Osteoblast (primary cell): ENCODE data around the gene CKLF. TPM values are rescaled to one million over a fixed set of nuclear protein-coding genes. Genes with fewer than 3 reads are reported as not detected.

Source experiments
- DNase-seq: peaks from one replicate; pipeline ENCODE4 v3.0.0; 2011; ENCODE audit warnings: low spot score, mixed read lengths; ENCODE audit not compliant: insufficient read length; ENCODE audit errors: missing footprints
- H2AFZ ChIP-seq: 2 replicates; pipeline ENCODE4 v1.6.0; 2011; ENCODE audit warnings: mild to moderate bottlenecking, low read length
- H3K27ac ChIP-seq: 2 replicates; pipeline ENCODE4 v1.5.1; 2011; ENCODE audit warnings: mild to moderate bottlenecking, low read depth, low read length, moderate library complexity
- H3K27me3 ChIP-seq: 2 replicates; pipeline ENCODE4 v1.6.0; 2012; ENCODE audit warnings: mild to moderate bottlenecking, control low read depth, inconsistent platforms, low read length, moderate library complexity; ENCODE audit not compliant: insufficient read depth
- H3K36me3 ChIP-seq: 2 replicates; pipeline ENCODE4 v1.5.1; 2011; ENCODE audit warnings: mild to moderate bottlenecking, low read length, control low read depth, moderate library complexity; ENCODE audit not compliant: insufficient read depth
- H3K4me1 ChIP-seq: 2 replicates; pipeline ENCODE4 v1.5.1; 2011; ENCODE audit warnings: mild to moderate bottlenecking, low read length, control low read depth, moderate library complexity; ENCODE audit not compliant: insufficient read depth
- H3K4me2 ChIP-seq: 2 replicates; pipeline ENCODE4 v1.6.0; 2011; ENCODE audit warnings: mild to moderate bottlenecking, low read length; ENCODE audit not compliant: insufficient read depth
- H3K4me3 ChIP-seq: fragments of 200-600 bp; sonication (generic); 3 replicates; pipeline ENCODE4 v1.5.1; 2012; ENCODE audit warnings: mild to moderate bottlenecking, low read length, inconsistent platforms; ENCODE audit not compliant: insufficient read depth
- H3K79me2 ChIP-seq: 2 replicates; pipeline ENCODE4 v1.6.0; 2012; ENCODE audit warnings: mild to moderate bottlenecking, low read length, control low read depth, inconsistent platforms; ENCODE audit not compliant: insufficient read depth
- H3K9me3 ChIP-seq: 2 replicates; pipeline ENCODE4 v1.5.1; 2011; ENCODE audit warnings: low read depth, low read length, control low read depth
- H4K20me1 ChIP-seq: 2 replicates; pipeline ENCODE4 v1.6.0; 2012; ENCODE audit warnings: mild to moderate bottlenecking, low read length, control low read depth; ENCODE audit not compliant: insufficient read depth
- CTCF ChIP-seq: IDR thresholded peaks from 2 replicates; pipeline ENCODE4 v1.5.1; 2011; ENCODE audit warnings: mild to moderate bottlenecking, low read depth, low read length, moderate library complexity; ENCODE audit errors: extremely low read depth
- total RNA-seq: library from RNA; depleted of rRNA; stranded (reverse); fragments of >200 nt; gene quantifications from 2 replicates; pipeline ENCODE4 v1.2.3, GENCODE V29; 2012

The CKLF gene
- total RNA-seq, 1 donor, result 46.0 TPM

GRCh38 chr16:66519482-66520373 lies 32.6 kb upstream of the CKLF start:
- no peak overlapping the region for H3K27ac ChIP-seq
- H3K79me2 ChIP-seq, result peaks cover 2% of the 10 kb centered on the region
- TF ChIP-seq CTCF, result no peak
- H3K9me3 ChIP-seq, result no peaks in the 10 kb centered on the region
- H4K20me1 ChIP-seq, result peaks cover 2% of the 10 kb centered on the region
- H3K4me2 ChIP-seq, result no peak overlapping the region
- H2AFZ ChIP-seq, result no peak overlapping the region
- no peak overlapping the region for H3K4me3 ChIP-seq
- peaks cover 37% of the 10 kb centered on the region for H3K4me1 ChIP-seq
- H3K27me3 ChIP-seq, result no peaks in the 10 kb centered on the region
- peaks cover 3% of the 10 kb centered on the region for H3K36me3 ChIP-seq
- DNase-seq, result peak; percentile 8

- H3K27ac ChIP-seq, result no peak overlapping the region
- H3K36me3 ChIP-seq, result peaks cover 10% of the 10 kb centered on the region
- TF ChIP-seq CTCF, result no peak
- H3K79me2 ChIP-seq, result peaks cover 2% of the 10 kb centered on the region
- no peaks in the 10 kb centered on the region for H3K27me3 ChIP-seq
- H4K20me1 ChIP-seq, result peaks cover 2% of the 10 kb centered on the region
- no peak overlapping the region for H3K4me2 ChIP-seq
- no peak overlapping the region for H2AFZ ChIP-seq
- no peaks in the 10 kb centered on the region for H3K9me3 ChIP-seq
- DNase-seq, result peak; percentile 11
- H3K4me1 ChIP-seq, result peaks cover 37% of the 10 kb centered on the region
- H3K4me3 ChIP-seq, result no peak overlapping the region
Measured at GRCh38 chr16:66520406-66521170, 31.8 kb upstream of the CKLF start.

DNA sequence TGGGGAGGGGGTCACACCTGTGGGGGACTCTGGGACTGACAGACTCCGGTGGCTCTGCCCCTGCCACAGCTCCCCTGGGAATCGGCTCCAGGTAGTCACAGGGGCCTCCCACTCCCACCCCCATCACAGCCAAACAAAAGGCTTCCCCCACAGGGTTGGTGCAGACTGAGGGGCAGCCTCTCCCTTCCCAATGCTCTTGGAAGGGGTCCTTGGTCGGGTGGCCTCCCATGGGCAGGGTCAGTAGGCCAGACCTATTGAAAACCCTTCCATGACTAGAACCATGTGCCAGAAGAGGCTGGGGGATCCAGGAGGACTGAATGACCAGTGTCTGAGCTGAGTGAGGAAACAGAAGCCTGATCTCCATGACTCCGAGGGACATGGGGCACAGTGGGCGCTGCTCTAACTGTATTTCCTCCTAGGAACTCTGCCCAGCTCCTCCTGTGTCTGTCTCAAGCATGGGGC lies 31.1 kb upstream of the CKLF start:
- Histone ChIP-seq H3K9me3 (no peaks in the 10 kb centered on the region), H3K36me3 (peaks cover 10% of the 10 kb centered on the region), H3K79me2 (peaks cover 2% of the 10 kb centered on the region), H3K4me3 (no peak overlapping the region), H3K4me1 (peaks cover 31% of the 10 kb centered on the region), H2AFZ (no peak overlapping the region), H3K27ac (peak overlapping the region; percentile 40), H3K4me2 (peak overlapping the region; percentile 44), H4K20me1 (peaks cover 2% of the 10 kb centered on the region), H3K27me3 (no peaks in the 10 kb centered on the region)
- no peak for DNase-seq
- no peak for TF ChIP-seq CTCF
